ENCODE measurements around the gene ATP9A.
"Not testable (repeated sequence)": the region's sequence is repeated elsewhere in the genome, so short reads cannot be mapped to it uniquely, and the experiment has no call there.

ATP9A gene

GRCh38 chr20:51723026-51723425 lies 45.2 kb downstream of the ATP9A start:
- H3K36me3 ChIP-seq (ENCODE audit: insufficient read depth, low read length) = peaks cover 30% of the 10 kb centered on the region
- H3K9me3 ChIP-seq (ENCODE audit: low read length); H3K4me3 ChIP-seq (ENCODE audit: low read length); H3K4me1 ChIP-seq (ENCODE audit: insufficient read depth, low read length); H3K27me3 ChIP-seq (ENCODE audit: insufficient read depth, low read length); H2AFZ ChIP-seq (ENCODE audit: low read depth, low read length): not testable (repeated sequence)

- H3K9me3 ChIP-seq (ENCODE audit: low read length); H2AFZ ChIP-seq (ENCODE audit: low read depth, low read length); H3K4me3 ChIP-seq (ENCODE audit: low read length); H3K4me1 ChIP-seq (ENCODE audit: insufficient read depth, low read length); H3K27me3 ChIP-seq (ENCODE audit: insufficient read depth, low read length): not testable (repeated sequence)
- H3K36me3 ChIP-seq (ENCODE audit: insufficient read depth, low read length) = peaks cover 30% of the 10 kb centered on the region
Measured at GRCh38 chr20:51722246-51722645, 45.9 kb downstream of the ATP9A start.

GRCh38 chr20:51720854-51721253 lies 47.3 kb downstream of the ATP9A start:
- Histone ChIP-seq H3K36me3 (ENCODE audit: insufficient read depth, low read length) (peaks cover 26% of the 10 kb centered on the region), H3K4me1 (ENCODE audit: insufficient read depth, low read length) (peaks cover 3% of the 10 kb centered on the region), H2AFZ (ENCODE audit: low read depth, low read length) (no peak overlapping the region), H3K4me3 (ENCODE audit: low read length) (no peak overlapping the region), H3K27me3 (ENCODE audit: insufficient read depth, low read length) (no peaks in the 10 kb centered on the region), H3K9me3 (ENCODE audit: low read length) (no peaks in the 10 kb centered on the region)

- Histone ChIP-seq H3K27me3 (ENCODE audit: insufficient read depth, low read length) (no peaks in the 10 kb centered on the region), H2AFZ (ENCODE audit: low read depth, low read length) (no peak overlapping the region), H3K4me3 (ENCODE audit: low read length) (no peak overlapping the region), H3K4me1 (ENCODE audit: insufficient read depth, low read length) (peaks cover 8% of the 10 kb centered on the region), H3K9me3 (ENCODE audit: low read length) (no peaks in the 10 kb centered on the region), H3K36me3 (ENCODE audit: insufficient read depth, low read length) (peaks cover 21% of the 10 kb centered on the region)
Measured at GRCh38 chr20:51720384-51720783, 47.8 kb downstream of the ATP9A start.

- Histone ChIP-seq H3K36me3 (ENCODE audit: insufficient read depth, low read length) (peaks cover 2% of the 10 kb centered on the region), H3K9me3 (ENCODE audit: low read length) (no peaks in the 10 kb centered on the region), H3K4me1 (ENCODE audit: insufficient read depth, low read length) (peaks cover 28% of the 10 kb centered on the region), H3K27me3 (ENCODE audit: insufficient read depth, low read length) (no peaks in the 10 kb centered on the region), H3K4me3 (ENCODE audit: low read length) (no peak overlapping the region), H2AFZ (ENCODE audit: low read depth, low read length) (no peak overlapping the region)
Measured at GRCh38 chr20:51715856-51716185, 52.4 kb downstream of the ATP9A start.

- Histone ChIP-seq H3K9me3 (ENCODE audit: low read length) (no peaks in the 10 kb centered on the region), H3K4me3 (ENCODE audit: low read length) (no peak overlapping the region), H3K27me3 (ENCODE audit: insufficient read depth, low read length) (no peaks in the 10 kb centered on the region), H2AFZ (ENCODE audit: low read depth, low read length) (no peak overlapping the region), H3K4me1 (ENCODE audit: insufficient read depth, low read length) (peaks cover 32% of the 10 kb centered on the region), H3K36me3 (ENCODE audit: insufficient read depth, low read length) (peaks cover 2% of the 10 kb centered on the region)
Measured at GRCh38 chr20:51715163-51715855, 52.9 kb downstream of the ATP9A start.

GRCh38 chr20:51713213-51713598 lies 55.0 kb downstream of the ATP9A start:
- Histone ChIP-seq H3K36me3 (ENCODE audit: insufficient read depth, low read length) (peaks cover 5% of the 10 kb centered on the region), H2AFZ (ENCODE audit: low read depth, low read length) (no peak overlapping the region), H3K4me3 (ENCODE audit: low read length) (no peak overlapping the region), H3K27me3 (ENCODE audit: insufficient read depth, low read length) (no peaks in the 10 kb centered on the region), H3K9me3 (ENCODE audit: low read length) (no peaks in the 10 kb centered on the region), H3K4me1 (ENCODE audit: insufficient read depth, low read length) (peaks cover 42% of the 10 kb centered on the region)

- H2AFZ ChIP-seq (ENCODE audit: low read depth, low read length) = no peak overlapping the region
- H3K4me1 ChIP-seq (ENCODE audit: insufficient read depth, low read length) = peaks cover 42% of the 10 kb centered on the region
- no peak overlapping the region for H3K4me3 ChIP-seq (ENCODE audit: low read length)
- H3K27me3 ChIP-seq (ENCODE audit: insufficient read depth, low read length) = no peaks in the 10 kb centered on the region
- H3K36me3 ChIP-seq (ENCODE audit: insufficient read depth, low read length) = peaks cover 5% of the 10 kb centered on the region
- H3K9me3 ChIP-seq (ENCODE audit: low read length) = no peaks in the 10 kb centered on the region
Measured at GRCh38 chr20:51712501-51713212, 55.5 kb downstream of the ATP9A start.

GRCh38 chr20:51711426-51711825 lies 56.8 kb downstream of the ATP9A start:
- Histone ChIP-seq H3K27me3 (ENCODE audit: insufficient read depth, low read length) (no peaks in the 10 kb centered on the region), H3K4me3 (ENCODE audit: low read length) (no peak overlapping the region), H3K36me3 (ENCODE audit: insufficient read depth, low read length) (peaks cover 8% of the 10 kb centered on the region), H3K9me3 (ENCODE audit: low read length) (no peaks in the 10 kb centered on the region), H2AFZ (ENCODE audit: low read depth, low read length) (no peak overlapping the region), H3K4me1 (ENCODE audit: insufficient read depth, low read length) (peaks cover 42% of the 10 kb centered on the region)

- H3K4me1 ChIP-seq (ENCODE audit: insufficient read depth, low read length) = peaks cover 41% of the 10 kb centered on the region
- H2AFZ ChIP-seq (ENCODE audit: low read depth, low read length) = no peak overlapping the region
- H3K36me3 ChIP-seq (ENCODE audit: insufficient read depth, low read length) = peaks cover 8% of the 10 kb centered on the region
- H3K27me3 ChIP-seq (ENCODE audit: insufficient read depth, low read length) = no peaks in the 10 kb centered on the region
- no peaks in the 10 kb centered on the region for H3K9me3 ChIP-seq (ENCODE audit: low read length)
- peak overlapping the region; percentile 0 for H3K4me3 ChIP-seq (ENCODE audit: low read length)
Measured at GRCh38 chr20:51710361-51710894, 57.8 kb downstream of the ATP9A start.

- Histone ChIP-seq H3K36me3 (ENCODE audit: insufficient read depth, low read length) (peaks cover 6% of the 10 kb centered on the region), H3K9me3 (ENCODE audit: low read length) (no peaks in the 10 kb centered on the region), H2AFZ (ENCODE audit: low read depth, low read length) (no peak overlapping the region), H3K4me1 (ENCODE audit: insufficient read depth, low read length) (peaks cover 43% of the 10 kb centered on the region), H3K27me3 (ENCODE audit: insufficient read depth, low read length) (no peaks in the 10 kb centered on the region), H3K4me3 (ENCODE audit: low read length) (no peak overlapping the region)
Measured at GRCh38 chr20:51705400-51705799, 62.8 kb downstream of the ATP9A start.

GRCh38 chr20:51703400-51704287 lies 64.5 kb downstream of the ATP9A start:
- H3K36me3 ChIP-seq (ENCODE audit: insufficient read depth, low read length) = peaks cover 4% of the 10 kb centered on the region
- no peak overlapping the region for H3K4me3 ChIP-seq (ENCODE audit: low read length)
- no peaks in the 10 kb centered on the region for H3K9me3 ChIP-seq (ENCODE audit: low read length)
- peaks cover 33% of the 10 kb centered on the region for H3K4me1 ChIP-seq (ENCODE audit: insufficient read depth, low read length)
- no peak overlapping the region for H2AFZ ChIP-seq (ENCODE audit: low read depth, low read length)
- no peaks in the 10 kb centered on the region for H3K27me3 ChIP-seq (ENCODE audit: insufficient read depth, low read length)

GRCh38 chr20:51702556-51702955 lies 65.6 kb downstream of the ATP9A start:
- peaks cover 40% of the 10 kb centered on the region for H3K4me1 ChIP-seq (ENCODE audit: insufficient read depth, low read length)
- H3K36me3 ChIP-seq (ENCODE audit: insufficient read depth, low read length) = peaks cover 4% of the 10 kb centered on the region
- no peak overlapping the region for H3K4me3 ChIP-seq (ENCODE audit: low read length)
- no peaks in the 10 kb centered on the region for H3K27me3 ChIP-seq (ENCODE audit: insufficient read depth, low read length)
- H3K9me3 ChIP-seq (ENCODE audit: low read length) = no peaks in the 10 kb centered on the region
- H2AFZ ChIP-seq (ENCODE audit: low read depth, low read length) = no peak overlapping the region

Data from neuron (in vitro differentiated cells).